Measurements from ENCODE around the gene VAT1L.

The VAT1L gene

DNA sequence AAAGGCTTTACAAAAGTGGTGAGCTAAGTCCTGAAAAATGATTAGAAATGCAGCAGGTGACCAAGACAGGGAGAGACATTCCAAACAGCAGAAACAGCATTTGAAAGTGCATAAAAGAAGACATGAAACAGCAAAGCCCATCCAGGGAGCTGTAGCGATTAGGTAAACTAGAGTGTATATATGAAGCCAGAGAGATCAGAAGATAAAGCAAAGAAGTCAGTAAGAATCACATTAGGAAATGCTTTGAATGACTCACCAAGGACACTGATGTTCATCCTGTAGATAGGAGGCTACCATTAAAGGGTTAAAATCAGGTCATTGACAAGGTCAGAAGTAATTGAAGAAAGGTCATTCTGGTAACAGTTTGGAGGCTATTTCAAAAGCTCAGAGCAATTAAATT lies 27.6 kb upstream of the VAT1L start:
- TF ChIP-seq TAF1 (IDR thresholded peaks at IDR 0.05; ENCODE audit: borderline replicate concordance, low read depth, low read length) (no peak), POLR2A (IDR thresholded peaks at IDR 0.05; ENCODE audit: low read depth, low read length) (no peak), POLR2AphosphoS5 (IDR thresholded peaks at IDR 0.05; ENCODE audit: low read depth, low read length) (no peak)
- DNase-seq (ENCODE audit: insufficient read length), result no peak
- no peak for FAIRE-seq

DNA sequence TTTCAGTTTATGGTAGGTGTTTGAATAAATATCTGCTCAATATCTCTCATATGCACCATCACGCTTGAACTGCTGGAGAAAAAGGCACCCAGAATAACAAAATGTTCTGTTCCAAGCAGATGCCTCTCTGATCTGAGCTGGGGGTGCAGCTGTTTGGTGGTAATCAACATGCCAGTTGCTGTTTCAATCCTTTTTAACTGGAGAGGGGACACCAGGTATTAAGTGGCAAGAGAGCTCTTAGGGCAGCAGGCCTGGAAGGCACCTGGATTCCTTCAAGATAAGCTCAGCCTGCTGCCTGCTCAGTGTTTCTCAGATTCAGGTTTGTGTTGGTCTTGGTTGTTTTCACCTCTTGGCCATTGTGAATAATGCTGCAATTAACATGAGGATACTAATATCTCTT lies 27.2 kb upstream of the VAT1L start:
- DNase-seq (ENCODE audit: insufficient read length), result no peak
- TF ChIP-seq TAF1 (IDR thresholded peaks at IDR 0.05; ENCODE audit: borderline replicate concordance, low read depth, low read length), result no peak
- no peak for TF ChIP-seq POLR2A (IDR thresholded peaks at IDR 0.05; ENCODE audit: low read depth, low read length)
- no peak for TF ChIP-seq POLR2AphosphoS5 (IDR thresholded peaks at IDR 0.05; ENCODE audit: low read depth, low read length)
- no peak for FAIRE-seq

DNA sequence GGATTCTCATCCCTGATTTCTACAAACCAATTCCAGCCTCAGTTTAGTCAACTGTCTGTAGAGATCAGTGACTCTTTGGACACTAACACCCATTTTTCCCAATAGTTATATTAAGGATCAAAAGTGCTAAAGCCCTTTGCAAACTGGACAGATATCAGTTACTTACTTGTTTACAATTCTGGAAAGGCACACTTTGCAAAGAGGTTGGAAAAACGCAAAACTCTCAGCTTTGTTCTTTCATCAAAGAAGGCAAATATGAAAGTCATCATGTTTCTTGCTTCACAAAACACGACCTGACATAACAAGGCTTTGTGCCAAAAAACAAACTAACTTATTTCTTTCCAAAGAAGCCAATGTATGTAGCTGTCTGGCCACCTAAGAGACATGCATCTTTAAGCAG lies 26.1 kb upstream of the VAT1L start:
- FAIRE-seq, result no peak
- TF ChIP-seq POLR2A (IDR thresholded peaks at IDR 0.05; ENCODE audit: low read depth, low read length), result no peak
- no peak for TF ChIP-seq TAF1 (IDR thresholded peaks at IDR 0.05; ENCODE audit: borderline replicate concordance, low read depth, low read length)
- no peak for DNase-seq (ENCODE audit: insufficient read length)

DNA sequence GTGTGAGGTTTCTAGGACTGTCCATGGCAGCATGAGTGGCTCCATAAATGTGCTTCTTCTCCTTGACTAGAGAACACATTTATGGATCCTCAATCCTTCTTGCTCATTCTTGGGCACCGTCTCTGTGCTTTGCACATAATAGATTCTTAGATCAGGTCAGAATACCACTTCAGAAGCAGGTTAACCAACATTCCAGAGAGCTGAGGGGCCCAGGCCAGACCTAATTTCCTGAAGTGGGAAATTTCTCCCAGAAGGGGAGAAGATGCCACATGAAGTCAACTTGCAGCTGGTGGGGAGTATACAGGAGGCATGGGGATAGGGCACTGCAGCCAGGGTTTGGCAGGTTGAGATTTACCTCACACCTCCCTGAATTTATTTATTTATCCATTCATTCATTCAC lies 24.4 kb upstream of the VAT1L start:
- DNase-seq (ENCODE audit: insufficient read length) (no peak), FAIRE-seq (no peak)
- TF ChIP-seq POLR2A (IDR thresholded peaks at IDR 0.05; ENCODE audit: low read depth, low read length) (no peak), TAF1 (IDR thresholded peaks at IDR 0.05; ENCODE audit: borderline replicate concordance, low read depth, low read length) (no peak), POLR2AphosphoS5 (IDR thresholded peaks at IDR 0.05; ENCODE audit: low read depth, low read length) (no peak)

DNA sequence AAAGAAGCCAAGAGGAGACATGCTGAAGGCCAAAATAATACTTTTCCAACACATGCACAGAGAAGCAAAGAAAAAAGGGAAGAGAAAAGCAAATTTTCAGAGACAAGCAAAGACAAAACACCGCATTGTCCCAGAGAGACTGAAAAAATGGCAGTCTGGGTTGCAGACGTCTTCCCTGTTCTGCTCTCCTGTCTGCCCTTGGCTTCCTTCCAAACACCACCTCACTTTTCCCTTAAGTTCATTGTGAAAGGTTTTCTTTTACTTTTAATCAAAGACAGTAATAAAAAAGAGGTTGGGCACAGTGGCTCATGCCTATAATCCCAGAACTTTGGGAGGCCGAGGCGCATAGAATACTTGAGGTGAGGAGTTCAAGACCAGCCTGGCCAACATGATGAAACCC lies 21.2 kb upstream of the VAT1L start:
- DNase-seq (ENCODE audit: insufficient read length) (no peak), FAIRE-seq (no peak)
- TF ChIP-seq POLR2AphosphoS5 (IDR thresholded peaks at IDR 0.05; ENCODE audit: low read depth, low read length) (no peak), TAF1 (IDR thresholded peaks at IDR 0.05; ENCODE audit: borderline replicate concordance, low read depth, low read length) (no peak), POLR2A (IDR thresholded peaks at IDR 0.05; ENCODE audit: low read depth, low read length) (no peak)

DNA sequence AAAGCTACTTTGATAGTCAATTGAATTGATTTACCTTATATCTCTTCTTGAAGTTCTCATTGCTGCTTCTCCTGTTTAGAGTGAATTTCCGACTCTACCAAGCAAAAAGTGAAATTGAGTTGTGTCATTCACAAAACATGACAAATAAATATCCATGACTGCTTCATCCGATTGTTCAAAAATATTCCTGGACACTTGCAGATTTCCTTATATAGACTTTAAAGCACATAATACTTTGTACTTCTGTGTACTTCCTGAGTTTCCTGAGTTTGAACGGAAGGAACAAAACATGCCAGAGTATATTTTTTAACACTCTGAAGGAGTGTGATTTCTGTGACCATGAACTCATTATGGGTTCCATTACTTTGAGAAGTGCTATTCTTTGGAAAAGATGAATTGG lies 20.5 kb upstream of the VAT1L start:
- FAIRE-seq, result no peak
- no peak for TF ChIP-seq POLR2AphosphoS5 (IDR thresholded peaks at IDR 0.05; ENCODE audit: low read depth, low read length)
- no peak for TF ChIP-seq POLR2A (IDR thresholded peaks at IDR 0.05; ENCODE audit: low read depth, low read length)
- TF ChIP-seq TAF1 (IDR thresholded peaks at IDR 0.05; ENCODE audit: borderline replicate concordance, low read depth, low read length), result no peak

DNA sequence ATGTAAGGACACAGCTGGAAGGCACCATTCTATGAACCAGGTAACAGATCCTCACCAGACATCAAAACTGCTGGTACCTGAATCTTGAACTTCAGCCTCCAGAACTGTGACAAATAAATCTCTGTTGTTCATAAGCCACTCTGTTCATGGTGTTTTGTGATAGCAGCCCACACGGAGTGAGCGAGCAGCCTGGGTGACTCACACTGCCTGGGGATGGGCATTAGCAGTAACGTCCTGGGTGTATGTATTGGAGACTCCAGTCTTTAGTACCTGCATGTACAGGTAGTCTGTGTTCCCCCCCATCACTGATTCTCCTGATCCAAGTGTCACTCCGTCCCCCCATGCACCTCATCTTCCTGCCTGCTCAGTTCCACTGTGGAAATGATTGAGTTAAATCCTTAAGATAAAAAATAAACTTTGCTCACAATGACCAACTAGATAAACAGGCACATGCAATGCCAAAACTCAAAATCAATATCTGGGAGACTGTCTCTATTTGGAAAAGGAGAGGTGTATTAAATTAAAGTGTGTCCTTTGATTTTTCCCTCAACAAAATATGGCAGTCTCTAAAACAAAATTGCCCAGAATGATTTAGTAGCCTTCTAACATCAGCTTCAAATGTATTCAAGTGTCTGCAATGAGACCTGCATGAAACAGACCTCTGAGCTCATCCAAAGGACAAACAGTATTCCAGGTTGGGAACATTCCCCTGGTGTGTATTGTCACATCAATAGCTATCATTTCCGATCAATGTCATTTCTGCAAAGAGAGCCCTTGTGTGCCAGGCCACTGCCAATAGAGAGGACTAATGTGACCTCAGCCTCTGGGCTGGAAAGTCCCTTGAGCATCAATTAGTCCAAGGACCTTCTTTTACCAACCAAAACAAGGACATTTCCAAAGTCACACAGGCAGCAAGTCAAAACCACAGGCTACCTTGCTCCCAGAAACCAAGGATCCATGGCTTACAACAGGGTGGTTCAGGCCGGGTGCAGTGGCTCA lies 12.2 kb upstream of the VAT1L start:
- TF ChIP-seq POLR2A (IDR thresholded peaks at IDR 0.05; ENCODE audit: low read depth, low read length) (no peak), TAF1 (IDR thresholded peaks at IDR 0.05; ENCODE audit: borderline replicate concordance, low read depth, low read length) (no peak), POLR2AphosphoS5 (IDR thresholded peaks at IDR 0.05; ENCODE audit: low read depth, low read length) (no peak)
- DNase-seq (ENCODE audit: insufficient read length) (no peak), FAIRE-seq (no peak)

More for the DNA sequence above, 20.5 kb upstream of the VAT1L start:
- DNase-seq (ENCODE audit: insufficient read length), result no peak

DNA sequence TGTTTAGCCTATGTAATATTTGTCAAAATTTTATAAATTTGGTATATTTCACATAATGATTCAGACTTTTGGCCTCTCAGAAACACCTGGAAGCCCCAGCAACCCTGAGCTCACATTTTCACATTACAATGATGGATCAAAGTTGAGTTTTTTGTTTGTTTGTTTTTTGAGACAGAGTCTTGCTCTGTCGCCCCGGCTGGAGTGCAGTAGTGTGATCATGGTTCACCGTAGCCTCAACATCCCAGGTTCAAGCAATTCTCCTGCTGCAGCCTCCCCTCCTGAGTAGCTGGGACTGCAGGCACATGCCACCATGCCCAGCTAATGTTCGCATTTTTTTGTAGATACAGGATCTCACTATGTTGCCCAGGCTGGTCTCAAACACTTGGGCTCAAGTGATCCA lies 10.6 kb upstream of the VAT1L start:
- DNase-seq (ENCODE audit: insufficient read length) (no peak), FAIRE-seq (no peak)
- TF ChIP-seq POLR2A (IDR thresholded peaks at IDR 0.05; ENCODE audit: low read depth, low read length) (no peak), TAF1 (IDR thresholded peaks at IDR 0.05; ENCODE audit: borderline replicate concordance, low read depth, low read length) (no peak), POLR2AphosphoS5 (IDR thresholded peaks at IDR 0.05; ENCODE audit: low read depth, low read length) (no peak)

DNA sequence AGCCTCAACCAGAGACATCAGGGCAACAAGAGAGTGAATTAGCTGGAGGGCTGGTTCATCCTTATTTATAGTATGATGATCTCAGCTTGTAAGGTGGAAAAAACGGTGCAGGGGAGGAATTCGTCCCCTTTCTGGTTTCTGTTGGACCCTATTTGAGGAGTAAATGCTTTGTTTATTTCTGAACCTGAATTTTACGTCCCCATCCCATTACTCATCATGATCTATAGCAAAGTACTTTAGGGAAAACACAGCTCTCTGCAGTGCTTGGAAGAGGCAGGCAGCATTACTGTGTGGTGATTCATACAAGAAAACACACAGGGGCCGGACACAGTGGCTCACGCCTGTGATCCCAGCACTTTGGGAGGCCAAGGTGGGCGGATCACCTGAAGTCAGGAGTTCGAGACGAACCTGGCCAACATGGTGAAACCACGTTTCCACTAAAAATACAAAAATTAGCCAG lies 8.0 kb upstream of the VAT1L start:
- no peak for DNase-seq (ENCODE audit: insufficient read length)
- no peak for TF ChIP-seq TAF1 (IDR thresholded peaks at IDR 0.05; ENCODE audit: borderline replicate concordance, low read depth, low read length)
- TF ChIP-seq POLR2A (IDR thresholded peaks at IDR 0.05; ENCODE audit: low read depth, low read length), result no peak
- TF ChIP-seq POLR2AphosphoS5 (IDR thresholded peaks at IDR 0.05; ENCODE audit: low read depth, low read length), result no peak
- no peak for FAIRE-seq

DNA sequence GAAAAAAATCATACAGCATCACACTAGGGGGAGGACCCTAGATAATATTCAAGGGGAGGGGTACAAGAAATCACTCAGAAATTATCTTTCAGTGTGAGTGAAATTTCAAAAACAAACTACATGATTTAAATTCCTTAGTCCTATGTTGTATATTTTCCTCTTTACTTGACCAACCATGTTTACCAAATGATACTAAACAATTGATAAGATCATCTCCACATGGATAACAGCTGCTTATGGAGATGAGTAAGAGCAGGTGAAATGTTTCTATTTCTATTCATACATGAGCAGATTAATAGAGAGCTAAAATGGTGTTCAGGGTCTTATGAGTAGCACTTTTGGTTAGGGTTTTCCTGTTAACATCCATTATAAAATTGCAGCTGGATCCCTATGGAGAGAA lies 7.3 kb upstream of the VAT1L start:
- TF ChIP-seq TAF1 (IDR thresholded peaks at IDR 0.05; ENCODE audit: borderline replicate concordance, low read depth, low read length) (no peak), POLR2AphosphoS5 (IDR thresholded peaks at IDR 0.05; ENCODE audit: low read depth, low read length) (no peak), POLR2A (IDR thresholded peaks at IDR 0.05; ENCODE audit: low read depth, low read length) (no peak)
- DNase-seq (ENCODE audit: insufficient read length) (no peak), FAIRE-seq (no peak)

DNA sequence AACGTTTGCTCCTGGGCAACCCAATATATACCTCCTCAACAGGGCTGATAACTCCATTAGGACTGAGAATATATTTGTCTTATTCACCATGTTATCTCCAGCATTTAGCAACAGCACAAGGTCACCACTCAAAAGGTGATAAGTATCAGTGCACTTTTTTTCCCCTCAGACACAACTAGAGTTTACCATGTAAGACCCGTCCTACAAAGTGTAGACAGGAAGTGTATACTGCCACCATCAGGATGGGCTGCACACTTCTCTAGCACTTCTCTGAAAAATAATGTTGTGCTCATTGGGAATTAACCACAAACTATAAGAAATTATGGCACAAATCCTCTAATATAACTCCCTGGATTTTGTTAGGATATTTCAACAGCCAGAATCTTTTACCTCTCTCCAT lies 5.7 kb upstream of the VAT1L start:
- FAIRE-seq, result no peak
- no peak for TF ChIP-seq POLR2AphosphoS5 (IDR thresholded peaks at IDR 0.05; ENCODE audit: low read depth, low read length)
- no peak for TF ChIP-seq POLR2A (IDR thresholded peaks at IDR 0.05; ENCODE audit: low read depth, low read length)
- no peak for TF ChIP-seq TAF1 (IDR thresholded peaks at IDR 0.05; ENCODE audit: borderline replicate concordance, low read depth, low read length)
- no peak for DNase-seq (ENCODE audit: insufficient read length)

All from GM12892 (cell line).